NCI-H1436 treated with DMSO at 0.1 percent for 48 hours (cell line): ENCODE data around the gene ATG16L1.
"Not testable (repeated sequence)": the region's sequence is repeated elsewhere in the genome, so short reads cannot be mapped to it uniquely, and the experiment has no call there.

Experiments
- DNase-seq: peaks from one replicate; lab custom pipeline; 2025; lab: John Stamatoyannopoulos, UW

Gene ATG16L1

GRCh38 chr2:233336091-233336490 lies 84.6 kb downstream of the ATG16L1 start:
- not testable (repeated sequence) for DNase-seq

GRCh38 chr2:233336541-233336940 lies 85.1 kb downstream of the ATG16L1 start:
- no peak for DNase-seq

- DNase-seq, result no peak
Observed at GRCh38 chr2:233338046-233338445, 86.6 kb downstream of the ATG16L1 start.

- no peak for DNase-seq
Observed at GRCh38 chr2:233338812-233339368, 87.4 kb downstream of the ATG16L1 start.

GRCh38 chr2:233339427-233339826 lies 88.0 kb downstream of the ATG16L1 start:
- DNase-seq, result no peak

- no peak for DNase-seq
Observed at GRCh38 chr2:233341296-233341695, 89.8 kb downstream of the ATG16L1 start.

GRCh38 chr2:233342301-233342700 lies 90.8 kb downstream of the ATG16L1 start:
- no peak for DNase-seq

GRCh38 chr2:233343171-233343705 lies 91.8 kb downstream of the ATG16L1 start:
- no peak for DNase-seq
